HG02759 (cell line): ENCODE results near the gene SRRM2.

Experiments
- ATAC-seq: cut with Tn5 transposase; IDR thresholded peaks from one replicate; pipeline ENCODE4 v1.9.1; 2021; ENCODE audit warnings: mild to moderate bottlenecking, moderate library complexity; ENCODE audit not compliant: unreplicated experiment

The SRRM2 gene

GRCh38 chr16:2757344-2757743, 4.9 kb downstream of the SRRM2 start:
- ATAC-seq = no peak

- no peak for ATAC-seq
Measured at GRCh38 chr16:2761472-2761871, 9.0 kb downstream of the SRRM2 start.

- ATAC-seq = no peak
Measured at GRCh38 chr16:2761886-2762583, 9.6 kb downstream of the SRRM2 start.

- ATAC-seq = no peak
Measured at GRCh38 chr16:2762711-2763110, 10.3 kb downstream of the SRRM2 start.

GRCh38 chr16:2763173-2763572, 10.7 kb downstream of the SRRM2 start:
- ATAC-seq = no peak

- ATAC-seq = no peak
Measured at GRCh38 chr16:2764718-2765117, 12.3 kb downstream of the SRRM2 start.

GRCh38 chr16:2765462-2766404, 13.3 kb downstream of the SRRM2 start:
- ATAC-seq = no peak

GRCh38 chr16:2766430-2767139, 14.1 kb downstream of the SRRM2 start:
- no peak for ATAC-seq

- no peak for ATAC-seq
Measured at GRCh38 chr16:2767140-2767731, 14.8 kb downstream of the SRRM2 start.

- no peak for ATAC-seq
Measured at GRCh38 chr16:2767891-2768290, 15.5 kb downstream of the SRRM2 start.

GRCh38 chr16:2768403-2769089, 16.1 kb downstream of the SRRM2 start:
- no peak for ATAC-seq

- ATAC-seq = no peak
Measured at GRCh38 chr16:2769100-2769529, 16.7 kb downstream of the SRRM2 start.

GRCh38 chr16:2769675-2770056, 17.2 kb downstream of the SRRM2 start:
- ATAC-seq = no peak

GRCh38 chr16:2770057-2770951, 17.9 kb downstream of the SRRM2 start:
- ATAC-seq = no peak

GRCh38 chr16:2771496-2772402, 19.3 kb downstream of the SRRM2 start:
- ATAC-seq = no peak

GRCh38 chr16:2773188-2773968, 20.9 kb downstream of the SRRM2 start:
- ATAC-seq = no peak

- no peak for ATAC-seq
Measured at GRCh38 chr16:2774161-2774891, 21.9 kb downstream of the SRRM2 start.
